G401 (cell line): ENCODE data around the gene ZNF467. TPM values are rescaled to one million over a fixed set of nuclear protein-coding genes. Genes with fewer than 3 reads are reported as not detected.

Experiments used
- DNase-seq: peaks from one replicate; pipeline ENCODE4 v3.0.0-alpha.2; 2015; ENCODE audit warnings: low spot score
- in situ Hi-C: cut with HindIII; loops from 2 replicates; pipeline ENCODE4 v1.10.0; 2016; ENCODE audit warnings: low sequenced_read_pairs, mixed read lengths
- total RNA-seq: library from RNA; depleted of rRNA; stranded (reverse); fragments of >200 nt; shearing (Covaris generic); gene quantifications from 2 replicates; pipeline ENCODE4 v1.2.3, GENCODE V29; 2014; rRNA removed

Gene ZNF467
- total RNA-seq, 1 experiment from 2014 or later, result 9.8 TPM

DNA sequence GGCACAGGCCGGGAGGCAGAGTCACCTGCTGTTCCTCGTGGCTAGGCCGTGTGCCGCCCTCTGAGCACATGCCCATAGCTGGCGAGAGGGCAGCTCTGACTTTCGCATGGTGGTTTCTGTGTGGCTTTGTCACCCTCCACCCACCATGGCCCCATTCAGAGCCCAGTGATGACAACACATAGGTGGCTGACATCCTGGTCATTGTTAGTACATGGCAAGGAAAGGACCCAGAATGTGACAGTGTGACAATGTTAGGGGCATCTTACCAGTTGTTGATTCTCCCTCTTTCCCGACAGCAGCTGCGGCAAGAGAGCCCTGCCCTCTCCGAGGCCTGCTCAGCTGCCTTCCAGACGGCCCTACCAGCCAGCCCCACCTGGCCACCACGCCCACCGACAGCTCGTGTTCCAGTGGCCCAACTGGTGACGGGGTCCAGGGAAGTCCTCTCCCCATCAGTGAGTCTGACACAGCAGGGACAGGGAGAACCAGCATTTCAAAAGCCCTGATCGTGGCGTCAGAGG, 52.2 kb downstream of the ZNF467 start:
- no peak for DNase-seq
- in situ Hi-C loops, result no loop called here

DNA sequence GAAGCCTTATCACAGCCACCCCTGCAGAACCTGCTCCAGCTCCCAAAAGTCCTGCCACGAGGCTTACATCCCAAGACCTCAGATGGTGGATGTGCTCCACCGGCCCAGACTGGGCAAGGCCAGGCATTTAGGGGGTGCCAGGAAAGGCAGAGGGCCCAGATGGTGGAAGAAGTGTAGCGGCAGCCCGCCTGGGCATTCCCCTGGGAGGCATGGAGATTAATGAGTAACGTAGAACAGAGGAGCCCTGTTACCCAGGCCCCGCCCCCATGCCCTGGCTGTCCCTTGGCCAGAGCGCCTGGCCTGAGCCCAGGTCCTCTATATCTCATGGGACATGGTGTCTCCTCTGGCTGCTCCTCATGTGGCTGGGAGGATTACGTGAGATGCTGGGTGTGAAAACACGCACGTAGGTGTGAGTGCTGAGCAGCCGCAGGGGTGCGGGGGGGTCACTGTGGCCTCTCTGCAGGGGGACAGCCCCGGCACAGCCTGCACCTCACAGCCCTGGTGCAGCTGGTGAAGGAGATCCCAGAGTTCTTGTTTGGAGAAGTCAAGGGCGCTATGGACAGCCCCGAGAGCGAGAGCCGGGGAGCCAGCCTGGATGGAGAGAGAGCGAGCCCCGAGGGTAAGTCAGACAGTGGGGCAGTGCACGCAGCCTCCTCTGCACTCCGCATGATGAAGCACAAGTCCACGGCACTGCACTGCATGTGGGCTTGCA, 52.9 kb downstream of the ZNF467 start:
- peak; percentile 26 for DNase-seq
- in situ Hi-C loops, result no loop called here

DNA sequence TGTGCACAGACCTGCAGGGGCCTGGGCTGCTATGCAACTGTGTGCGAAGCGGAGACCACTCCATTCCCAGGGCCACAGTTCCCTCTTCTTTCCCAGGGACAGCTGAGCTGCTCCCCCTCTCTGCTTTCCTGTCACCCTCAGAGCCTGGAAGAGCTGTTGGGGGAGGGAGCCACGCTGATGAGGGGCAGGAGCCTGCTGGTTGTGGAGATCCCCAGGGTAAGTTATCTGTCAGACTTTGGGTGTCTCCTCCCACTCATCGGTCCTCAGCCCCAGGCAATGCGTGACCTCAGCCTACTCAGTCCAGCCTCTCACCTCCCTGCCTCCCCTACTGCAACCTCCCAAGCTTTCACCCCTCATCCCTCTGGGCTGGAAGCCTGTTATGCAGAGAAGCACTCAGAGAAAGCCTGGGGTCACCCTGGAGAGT, 53.5 kb downstream of the ZNF467 start:
- in situ Hi-C loops, result no loop called here

GRCh38 chr7:149719050-149719899, 54.1 kb downstream of the ZNF467 start:
- in situ Hi-C loops, result no loop called here
- no peak for DNase-seq

More for the DNA sequence above, 53.5 kb downstream of the ZNF467 start:
- DNase-seq, result no peak

GRCh38 chr7:149718730-149719049, 54.7 kb downstream of the ZNF467 start:
- DNase-seq, result no peak
- in situ Hi-C loops, result no loop called here

- DNase-seq, result no peak
- in situ Hi-C loops, result no loop called here
These were observed 55.9 kb downstream of the ZNF467 start for GRCh38 chr7:149717481-149717880.

DNA sequence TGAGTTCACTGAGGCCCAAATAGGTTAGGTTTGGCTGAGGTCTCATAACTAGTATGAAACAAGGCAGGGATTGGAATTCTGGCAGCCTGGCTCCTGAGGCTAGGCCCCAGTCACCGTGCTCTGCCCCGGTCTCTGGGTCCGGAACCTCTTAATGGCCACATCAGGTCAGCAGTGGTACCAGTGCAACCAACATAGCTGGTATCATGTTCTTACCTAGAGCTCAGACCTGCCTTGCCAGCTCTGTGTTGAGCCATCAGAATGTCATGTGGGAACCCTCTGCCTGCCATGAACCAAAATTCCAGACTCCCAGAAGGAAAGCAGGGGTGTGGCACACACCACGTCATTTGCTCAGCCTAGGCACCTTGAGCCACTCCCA, 56.5 kb downstream of the ZNF467 start:
- DNase-seq, result no peak
- in situ Hi-C loops, result no loop called here

DNA sequence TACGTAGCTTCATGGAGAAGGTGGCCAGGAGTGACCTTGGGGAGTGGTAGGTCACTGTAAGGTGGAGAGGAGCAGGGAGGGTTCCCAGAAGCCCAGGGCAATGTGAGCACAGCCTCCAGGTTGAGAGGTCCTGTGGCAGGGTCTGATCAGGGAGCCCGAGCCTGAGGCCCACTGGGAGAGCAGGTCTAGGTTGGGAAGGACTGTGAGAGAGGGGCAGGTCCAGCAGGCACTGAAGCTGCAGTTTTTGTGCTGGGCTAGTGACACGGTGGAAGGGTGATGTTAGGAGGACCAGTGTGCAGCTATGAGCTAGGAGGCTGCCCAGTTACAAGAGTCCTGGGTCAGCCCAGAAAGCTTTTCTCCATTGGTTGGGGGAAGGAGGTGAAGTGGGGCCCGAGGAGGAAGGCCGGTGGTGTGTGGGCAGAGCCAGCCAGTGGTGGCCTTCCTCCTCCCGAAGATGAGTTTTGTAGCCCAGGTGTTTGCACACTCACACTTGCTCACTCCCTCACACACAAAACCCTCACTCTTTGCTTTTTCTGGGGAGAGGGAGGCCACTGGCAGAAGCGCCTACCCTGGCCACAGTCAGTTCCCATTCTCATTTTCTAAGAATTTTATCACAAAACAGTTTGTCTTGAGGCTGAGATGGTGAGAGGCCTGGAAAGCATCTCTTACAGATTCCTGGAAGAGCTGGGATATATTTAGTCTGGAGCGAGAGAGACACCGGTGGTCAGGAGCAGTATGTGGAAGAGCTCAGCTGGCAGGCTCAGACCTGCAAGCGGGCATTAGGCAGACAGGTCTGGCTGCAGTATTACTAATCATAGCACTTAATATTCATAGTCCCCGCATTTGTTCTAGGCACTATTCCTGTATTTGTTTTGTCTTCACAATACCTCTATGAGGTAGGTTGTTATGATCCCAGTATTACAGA, 57.1 kb downstream of the ZNF467 start:
- peak; percentile 71 for DNase-seq
- in situ Hi-C loops, result no loop called here

DNA sequence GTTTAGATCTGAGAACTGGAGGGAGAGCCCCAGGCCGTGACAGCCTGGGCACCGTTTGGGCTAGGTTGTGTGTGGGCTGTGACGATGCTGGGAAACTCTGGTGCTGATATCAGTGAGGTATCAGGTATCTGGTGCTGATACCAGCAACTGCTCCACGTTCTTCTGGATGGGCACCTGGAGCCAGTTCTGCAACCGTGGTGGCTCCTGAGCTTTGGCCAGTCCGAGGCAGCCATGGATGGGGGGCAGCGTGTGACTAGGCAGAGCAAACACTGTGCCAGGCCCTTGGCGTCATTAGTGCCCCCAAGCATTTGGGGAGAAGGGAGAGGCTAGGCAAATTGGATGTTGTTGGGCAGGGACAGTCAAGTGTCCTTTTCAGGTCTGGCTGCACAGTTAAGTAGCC, 57.9 kb downstream of the ZNF467 start:
- peak; percentile 17 for DNase-seq
- in situ Hi-C loops, result no loop called here

- peak; percentile 31 for DNase-seq
- in situ Hi-C loops, result no loop called here
These were observed 58.4 kb downstream of the ZNF467 start for GRCh38 chr7:149714910-149715471.

Other genes starting within 250 kb of the ZNF467 start
- 1.8 and 2.2 TPM in 2 replicates for gene ZNF862, start 64.8 kb upstream of the ZNF467 start, total RNA-seq
- 35.1 and 73.1 TPM in 2 replicates for gene ATP6V0E2, start 100.4 kb upstream of the ZNF467 start, total RNA-seq